Panc1 (cell line): ENCODE data around the gene CDH6. TPM values are rescaled to one million over a fixed set of nuclear protein-coding genes. Genes with fewer than 3 reads are reported as not detected.

ENCODE experiments used
- ATAC-seq: fragments of 200-7000 bp; cut with Tn5 transposase; 2 replicates; pipeline ENCODE4 v1.9.1; 2020; ENCODE audit warnings: mild to moderate bottlenecking, moderate library complexity
- BruUV-seq: library from RNA; stranded (reverse); fragments of 400-500 nt; replicated peaks from 2 replicates; lab custom pipeline; 2021; lab: Mats Ljungman, UMichigan
- CTCF ChIA-PET: fragments of 300-600 bp; sonication (Branson Sonifier 250); formaldehyde crosslinking; loops from one replicate; lab custom pipeline; 2022; ENCODE audit warnings: antibody characterized with exemption; lab: Charles Lee
- POLR2A ChIA-PET: fragments of 300-600 bp; sonication (Branson Sonifier 250); formaldehyde crosslinking; loops from one replicate; lab custom pipeline; 2022; ENCODE audit warnings: antibody characterized with exemption; lab: Charles Lee
- DNase-seq: peaks from one replicate; pipeline ENCODE4 v3.0.0-alpha.2; 2010; ENCODE audit warnings: low read depth, low spot score
- H3K27ac ChIP-seq: 2 replicates; pipeline ENCODE4 v1.5.1; 2011; ENCODE audit warnings: mild to moderate bottlenecking, low read length, inconsistent platforms
- H3K27me3 ChIP-seq: fragments of 200-500 bp; sonication (Bioruptor generic); 2 replicates; pipeline ENCODE4 v1.6.0; 2014; ENCODE audit warnings: low read length, inconsistent platforms; ENCODE audit not compliant: control insufficient read depth, insufficient read depth
- H3K36me3 ChIP-seq: fragments of 200-500 bp; sonication (Bioruptor generic); 2 replicates; pipeline ENCODE4 v1.5.1; 2014; ENCODE audit warnings: inconsistent platforms, mild to moderate bottlenecking, low read length, moderate library complexity; ENCODE audit not compliant: control insufficient read depth, insufficient read depth
- H3K4me1 ChIP-seq: 2 replicates; pipeline ENCODE4 v1.5.1; 2011; ENCODE audit warnings: inconsistent platforms, mild to moderate bottlenecking, low read length, moderate library complexity; ENCODE audit not compliant: control insufficient read depth, insufficient read depth
- H3K4me3 ChIP-seq, 2 experiments: 2 replicates each; pipeline ENCODE4 v1.5.1; 2011 to 2012; ENCODE audit warnings: low read depth in 2 of 2, low read length in 2 of 2, mild to moderate bottlenecking in 2 of 2, inconsistent platforms in 1 of 2, moderate library complexity in 1 of 2
- H3K9me3 ChIP-seq: fragments of 200-500 bp; sonication (Bioruptor generic); 2 replicates; pipeline ENCODE4 v1.5.1; 2014; ENCODE audit warnings: low read depth, mild to moderate bottlenecking, inconsistent platforms, low read length, moderate library complexity; ENCODE audit not compliant: control insufficient read depth, insufficient read depth
- POLR2AphosphoS5 ChIP-seq: IDR thresholded peaks from 2 replicates; pipeline ENCODE4 v1.6.1; 2012; ENCODE audit warnings: mild to moderate bottlenecking, low read depth, low read length, moderate library complexity
- REST ChIP-seq, 2 experiments: IDR thresholded peaks; 2 replicates each; pipeline ENCODE4 v1.6.1; 2011 to 2012; ENCODE audit warnings: low read depth in 2 of 2, control low read depth in 1 of 2, low read length in 1 of 2, mild to moderate bottlenecking in 1 of 2, moderate library complexity in 1 of 2; ENCODE audit not compliant: insufficient read depth in 1 of 2
- SIN3A ChIP-seq: IDR thresholded peaks from 2 replicates; pipeline ENCODE4 v1.6.1; 2012; ENCODE audit warnings: low read depth, mild to moderate bottlenecking, low read length, moderate library complexity, borderline replicate concordance; ENCODE audit not compliant: insufficient read depth
- TCF7L2 ChIP-seq: IDR thresholded peaks from 2 replicates; pipeline ENCODE4 v1.6.1; 2011; ENCODE audit warnings: mild to moderate bottlenecking, low read depth, low read length, inconsistent platforms
- in situ Hi-C: cut with HindIII; loops from 2 replicates; pipeline ENCODE4 v1.10.0; 2016; ENCODE audit warnings: low sequenced_read_pairs, low pct_unique_long_range_greater_than_20kb
- intact Hi-C: fragments of 100-400 bp; cut with micrococcal nuclease; formaldehyde crosslinking; loops from one replicate; pipeline ENCODE4 v1.10.0; 2022; ENCODE audit not compliant: unreplicated experiment
- total RNA-seq: library from RNA; stranded (reverse); gene quantifications from one replicate; pipeline ENCODE4 v1.2.1, GENCODE V29; 2021; ENCODE audit not compliant: unreplicated experiment
- TF ChIP-seq, protein P1 (sequence below): fragments of 450-650 bp; IDR thresholded peaks from 2 replicates; pipeline ENCODE4 v1.5.1; 2017; ENCODE audit warnings: mild to moderate bottlenecking

The CDH6 gene
- total RNA-seq, 1 experiment from 2014 or later, result 0.36 TPM

- ATAC-seq (no peak), DNase-seq (no peak)
- intact Hi-C loops (no loop called here), in situ Hi-C loops (no loop called here)
- Histone ChIP-seq H3K36me3 (no peaks in the 10 kb centered on the region), H3K4me1 (no peaks in the 10 kb centered on the region), H3K4me3 (no peak overlapping the region), H3K27me3 (peaks cover 3% of the 10 kb centered on the region; the same call in 1 of the 2 replicates), H3K27ac (no peak overlapping the region), H3K9me3 (no peaks in the 10 kb centered on the region)
- POLR2A ChIA-PET, result no interaction called here
- TF ChIP-seq TCF7L2 (no peak), POLR2AphosphoS5 (no peak), REST (IDR thresholded peaks at IDR 0.05; ENCODE audit: insufficient read depth in 1 of 2, low read depth in 2 of 2, low read length in 1 of 2) (no peak), SIN3A (no peak)
- TF ChIP-seq, protein P1, sequence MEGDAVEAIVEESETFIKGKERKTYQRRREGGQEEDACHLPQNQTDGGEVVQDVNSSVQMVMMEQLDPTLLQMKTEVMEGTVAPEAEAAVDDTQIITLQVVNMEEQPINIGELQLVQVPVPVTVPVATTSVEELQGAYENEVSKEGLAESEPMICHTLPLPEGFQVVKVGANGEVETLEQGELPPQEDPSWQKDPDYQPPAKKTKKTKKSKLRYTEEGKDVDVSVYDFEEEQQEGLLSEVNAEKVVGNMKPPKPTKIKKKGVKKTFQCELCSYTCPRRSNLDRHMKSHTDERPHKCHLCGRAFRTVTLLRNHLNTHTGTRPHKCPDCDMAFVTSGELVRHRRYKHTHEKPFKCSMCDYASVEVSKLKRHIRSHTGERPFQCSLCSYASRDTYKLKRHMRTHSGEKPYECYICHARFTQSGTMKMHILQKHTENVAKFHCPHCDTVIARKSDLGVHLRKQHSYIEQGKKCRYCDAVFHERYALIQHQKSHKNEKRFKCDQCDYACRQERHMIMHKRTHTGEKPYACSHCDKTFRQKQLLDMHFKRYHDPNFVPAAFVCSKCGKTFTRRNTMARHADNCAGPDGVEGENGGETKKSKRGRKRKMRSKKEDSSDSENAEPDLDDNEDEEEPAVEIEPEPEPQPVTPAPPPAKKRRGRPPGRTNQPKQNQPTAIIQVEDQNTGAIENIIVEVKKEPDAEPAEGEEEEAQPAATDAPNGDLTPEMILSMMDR, result no peak
- CTCF ChIA-PET, result no interaction called here
- BruUV-seq, result no TSS peak
Observed at GRCh38 chr5:31301833-31302232, 108.3 kb downstream of the CDH6 start.

- TF ChIP-seq POLR2AphosphoS5 (no peak), REST (IDR thresholded peaks at IDR 0.05; ENCODE audit: insufficient read depth in 1 of 2, low read depth in 2 of 2, low read length in 1 of 2) (no peak), SIN3A (no peak), TCF7L2 (no peak)
- TF ChIP-seq, protein P1, result no peak
- intact Hi-C loops (no loop called here), in situ Hi-C loops (no loop called here)
- Histone ChIP-seq H3K27me3 (no peaks in the 10 kb centered on the region; the same call in 1 of the 2 replicates), H3K27ac (no peak overlapping the region), H3K4me1 (no peaks in the 10 kb centered on the region), H3K9me3 (no peaks in the 10 kb centered on the region), H3K4me3 (no peak overlapping the region), H3K36me3 (no peaks in the 10 kb centered on the region)
- no TSS peak for BruUV-seq
- ChIA-PET CTCF (no interaction called here), POLR2A (no interaction called here)
- DNase-seq, result no peak
- no peak for ATAC-seq
Observed at GRCh38 chr5:31303688-31304087, 110.2 kb downstream of the CDH6 start.
